MM.1S (cell line): ENCODE results near the gene NPIPA5.
"Not testable (repeated sequence)": the region's sequence is repeated elsewhere in the genome, so short reads cannot be mapped to it uniquely, and the experiment has no call there.

Experiments used
- DNase-seq: peaks from one replicate; pipeline ENCODE4 v3.0.0-alpha.2; 2015
- H2AFZ ChIP-seq: fragments of 300-600 bp; sonication (generic); 2 replicates; pipeline ENCODE4 v1.6.0; 2016; ENCODE audit warnings: antibody characterized with exemption, low read length
- H3F3A ChIP-seq: fragments of 300-600 bp; sonication (generic); 2 replicates; pipeline ENCODE4 v1.6.1; 2016; ENCODE audit warnings: mild to moderate bottlenecking, antibody characterized with exemption, low read length, moderate library complexity, mixed read lengths; ENCODE audit not compliant: insufficient read depth
- H3K27ac ChIP-seq: fragments of 300-600 bp; sonication (generic); 2 replicates; pipeline ENCODE4 v1.5.1; 2016; ENCODE audit warnings: mild to moderate bottlenecking, low read length
- H3K27me3 ChIP-seq: fragments of 300-600 bp; sonication (generic); replicated peaks from 2 replicates; pipeline ENCODE4 v1.6.0; 2016; ENCODE audit warnings: low read length; ENCODE audit not compliant: insufficient read depth
- H3K36me3 ChIP-seq: fragments of 300-600 bp; sonication (generic); replicated peaks from 2 replicates; pipeline ENCODE4 v1.6.1; 2016; ENCODE audit warnings: mild to moderate bottlenecking, low read length, mixed read lengths; ENCODE audit not compliant: insufficient read depth
- H3K4me1 ChIP-seq: fragments of 300-600 bp; sonication (generic); 2 replicates; pipeline ENCODE4 v1.6.1; 2016; ENCODE audit warnings: low read length, mixed read lengths
- H3K4me2 ChIP-seq: fragments of 300-600 bp; sonication (generic); 2 replicates; pipeline ENCODE4 v1.6.0; 2016; ENCODE audit warnings: low read depth, low read length
- H3K4me3 ChIP-seq: fragments of 300-600 bp; sonication (generic); 2 replicates; pipeline ENCODE4 v1.5.1; 2016; ENCODE audit warnings: low read length, mixed read lengths
- H3K79me2 ChIP-seq: fragments of 300-600 bp; sonication (generic); 2 replicates; pipeline ENCODE4 v1.6.1; 2016; ENCODE audit warnings: mixed run types, low read length, mixed read lengths
- H3K9ac ChIP-seq: fragments of 300-600 bp; sonication (generic); 2 replicates; pipeline ENCODE4 v1.6.1; 2016; ENCODE audit warnings: low read length, mixed read lengths
- H3K9me2 ChIP-seq: fragments of 300-600 bp; sonication (generic); replicated peaks from 2 replicates; pipeline ENCODE4 v1.6.1; 2016; ENCODE audit warnings: mild to moderate bottlenecking, low read length, mixed read lengths; ENCODE audit not compliant: insufficient read depth
- H3K9me3 ChIP-seq: fragments of 300-600 bp; sonication (generic); replicated peaks from 2 replicates; pipeline ENCODE4 v1.6.1; 2016; ENCODE audit warnings: mild to moderate bottlenecking, low read length, mixed read lengths; ENCODE audit not compliant: insufficient read depth
- H4K20me1 ChIP-seq: fragments of 300-600 bp; sonication (generic); 2 replicates; pipeline ENCODE4 v1.6.1; 2016; ENCODE audit warnings: mild to moderate bottlenecking, low read length, moderate library complexity, mixed read lengths; ENCODE audit not compliant: insufficient read depth
- CTCF ChIP-seq: fragments of 300-600 bp; sonication (generic); IDR thresholded peaks from 2 replicates; pipeline ENCODE4 v1.5.1; 2016; ENCODE audit warnings: antibody characterized with exemption, low read length, mixed read lengths
- EZH2 ChIP-seq: fragments of 300-600 bp; sonication (generic); optimal IDR thresholded peaks from 2 replicates; pipeline ENCODE3; 2017; ENCODE audit warnings: low read depth, mild to moderate bottlenecking, antibody characterized with exemption, low read length, mixed read lengths
- EZH2phosphoT487 ChIP-seq: fragments of 300-600 bp; sonication (generic); IDR thresholded peaks from 2 replicates; pipeline ENCODE4 v1.6.1; 2018; ENCODE audit warnings: antibody characterized with exemption, low read length

Gene NPIPA5

GRCh38 chr16:15415511-15415985, 37.5 kb upstream of the NPIPA5 start:
- Histone ChIP-seq H2AFZ (no peak overlapping the region), H3K36me3 (no peaks in the 10 kb centered on the region), H3F3A (no peaks in the 10 kb centered on the region), H3K4me1 (no peaks in the 10 kb centered on the region), H4K20me1 (no peaks in the 10 kb centered on the region), H3K4me3 (no peak overlapping the region), H3K27ac (no peak overlapping the region), H3K9ac (no peak overlapping the region), H3K79me2 (no peaks in the 10 kb centered on the region), H3K27me3 (no peaks in the 10 kb centered on the region), H3K4me2 (no peak overlapping the region), H3K9me3 (no peaks in the 10 kb centered on the region), H3K9me2 (no peaks in the 10 kb centered on the region)
- TF ChIP-seq CTCF (no peak), EZH2 (no peak), EZH2phosphoT487 (no peak)
- DNase-seq = no peak

DNA sequence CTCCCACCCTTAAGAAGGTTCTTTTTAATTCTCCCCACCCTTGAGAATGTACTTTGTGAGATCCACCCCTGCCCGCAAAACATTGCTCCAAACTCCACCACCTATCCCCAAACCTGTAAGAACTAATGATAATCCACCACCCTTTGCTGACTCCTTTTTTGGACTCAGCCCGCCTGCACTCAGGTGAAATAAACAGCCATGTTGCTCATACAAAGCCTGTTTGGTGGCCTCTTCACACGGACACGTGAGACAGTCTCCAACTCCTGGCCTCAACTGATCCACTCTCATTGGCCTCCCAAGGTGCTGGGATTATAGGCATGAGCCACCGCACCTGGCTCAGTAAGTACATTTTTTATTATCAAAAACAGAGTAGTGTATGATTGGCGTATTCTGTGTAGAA, 31.4 kb upstream of the NPIPA5 start:
- H2AFZ ChIP-seq, H3K9me2 ChIP-seq, H3K4me1 ChIP-seq, H3K79me2 ChIP-seq, H3K4me2 ChIP-seq, H3K9ac ChIP-seq, H3K27ac ChIP-seq, H3K9me3 ChIP-seq, H3K4me3 ChIP-seq, H3K27me3 ChIP-seq, H3K36me3 ChIP-seq, H4K20me1 ChIP-seq, H3F3A ChIP-seq, DNase-seq: not testable (repeated sequence)

- not testable (repeated sequence) for H3K27ac ChIP-seq, H4K20me1 ChIP-seq, H3K79me2 ChIP-seq, H3K9me2 ChIP-seq, H3K9me3 ChIP-seq, H3F3A ChIP-seq, H3K4me1 ChIP-seq, H3K27me3 ChIP-seq, DNase-seq, H3K4me3 ChIP-seq, H3K9ac ChIP-seq, H2AFZ ChIP-seq, H3K36me3 ChIP-seq, H3K4me2 ChIP-seq
Observed at GRCh38 chr16:15407756-15408155, 29.7 kb upstream of the NPIPA5 start.

GRCh38 chr16:15404792-15405191, 26.7 kb upstream of the NPIPA5 start:
- H4K20me1 ChIP-seq = no peaks in the 10 kb centered on the region
- H3K9me2 ChIP-seq = no peaks in the 10 kb centered on the region
- no peaks in the 10 kb centered on the region for H3K27me3 ChIP-seq
- H2AFZ ChIP-seq = peak overlapping the region; percentile 27; the same call in 1 of the 2 replicates
- H3K4me1 ChIP-seq = 0 out of 2 replicates have a peak, but pooled peaks cover 5% of the 10 kb centered on the region
- TF ChIP-seq EZH2 (no peak), EZH2phosphoT487 (no peak), CTCF (no peak)
- H3K79me2 ChIP-seq = no peaks in the 10 kb centered on the region
- H3K36me3 ChIP-seq = no peaks in the 10 kb centered on the region
- no peak overlapping the region for H3K9ac ChIP-seq
- H3K4me3 ChIP-seq = no peak overlapping the region
- peak; percentile 23 for DNase-seq
- H3F3A ChIP-seq = no peaks in the 10 kb centered on the region
- no peaks in the 10 kb centered on the region for H3K9me3 ChIP-seq
- no peak overlapping the region for H3K27ac ChIP-seq
- 0 out of 2 replicates have a peak overlapping the region, but pooled peaks have one; percentile 13 for H3K4me2 ChIP-seq

DNA sequence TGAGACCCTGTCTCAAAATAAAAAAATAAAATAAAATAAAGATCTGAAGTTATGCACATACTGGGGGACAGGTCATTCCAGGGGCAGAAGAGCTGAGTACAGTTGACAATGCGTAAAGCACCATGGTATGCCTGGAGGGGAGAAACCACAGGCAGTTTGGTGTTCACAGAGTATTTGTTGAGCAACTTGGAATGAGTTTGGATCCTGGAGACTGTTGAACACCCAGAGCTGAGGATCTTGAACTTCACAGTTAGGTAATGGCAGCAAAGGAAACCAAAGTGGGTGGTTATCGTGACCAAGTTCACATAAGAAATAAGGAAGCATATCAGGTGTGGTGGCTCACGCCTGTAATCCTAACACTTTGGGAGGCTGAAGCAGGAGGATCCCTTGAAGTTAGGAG, 26.0 kb upstream of the NPIPA5 start:
- H3K27ac ChIP-seq, H3K4me1 ChIP-seq, H3K9me3 ChIP-seq, H4K20me1 ChIP-seq, DNase-seq, H3K79me2 ChIP-seq, H3F3A ChIP-seq, H3K27me3 ChIP-seq, H3K9ac ChIP-seq, H2AFZ ChIP-seq, H3K4me2 ChIP-seq, H3K36me3 ChIP-seq, H3K9me2 ChIP-seq, H3K4me3 ChIP-seq: not testable (repeated sequence)
